Right lobe of liver (tissue), 6 donors: ENCODE data around the gene CLDN19. TPM values are rescaled to one million over a fixed set of nuclear protein-coding genes. Genes with fewer than 3 reads are reported as not detected.

Experiments
- ATAC-seq, 4 donors: fragments of 200-7000 bp; cut with Tn5 transposase; one replicate each; pipeline ENCODE4 v1.9.1; 2020; ENCODE audit warnings: mild to moderate bottlenecking in 4 of 4, moderate library complexity in 4 of 4
- DNase-seq, 3 donors: peaks; one replicate each; pipeline ENCODE4 v3.0.0-alpha.2; 2020
- H3K27ac ChIP-seq, 3 donors: fragments of 200-600 bp; one replicate each; pipeline ENCODE4 v1.8.0; 2022
- H3K27me3 ChIP-seq, 2 donors: fragments of 200-600 bp; one replicate each; pipeline ENCODE4 v1.8.0; 2022
- H3K36me3 ChIP-seq, 4 donors: fragments of 200-600 bp; sonication (generic) in 1 of 4; one replicate each; pipeline versions ENCODE4 v1.5.1 to v1.8.0; 2017 to 2022; ENCODE audit warnings: control low read depth in 1 of 4
- H3K4me1 ChIP-seq, 4 donors: fragments of 200-600 bp; sonication (generic) in 1 of 4; one replicate each; pipeline versions ENCODE4 v1.5.1 to v1.8.0; 2017 to 2022; ENCODE audit warnings: control low read depth in 1 of 4
- H3K4me3 ChIP-seq, 3 donors: fragments of 200-600 bp; one replicate each; pipeline ENCODE4 v1.8.0; 2022
- H3K9me3 ChIP-seq, 4 donors: fragments of 200-600 bp; sonication (generic) in 1 of 4; one replicate each; pipeline versions ENCODE4 v1.5.1 to v1.8.0; 2017 to 2022; ENCODE audit warnings: control low read depth in 1 of 4
- CTCF ChIP-seq, 4 donors: fragments of 200-600 bp in 3 of 4; fragments of 450-650 bp in 1 of 4; IDR thresholded peaks; one replicate each; pipeline versions ENCODE4 v1.5.1 to v1.8.0; 2016 to 2022; ENCODE audit warnings: antibody characterized with exemption in 4 of 4, mild to moderate bottlenecking in 2 of 4
- POLR2A ChIP-seq: fragments of 450-650 bp; IDR thresholded peaks from one replicate; pipeline ENCODE4 v1.6.1; 2017; ENCODE audit warnings: antibody characterized with exemption, mild to moderate bottlenecking
- WGBS: methylation state at CpG from one replicate; pipeline ENCODE4 v1.1.6; 2018; ENCODE audit warnings: low coverage, low lambda C conversion rate; ENCODE audit not compliant: insufficient coverage; ENCODE audit errors: missing lambda C conversion rate; 5-methylcytosine and 5-hydroxymethylcytosine counted together
- intact Hi-C, 2 donors: fragments of 100-400 bp; cut with DNase I; formaldehyde crosslinking; loops; one replicate each; pipeline versions ENCODE4 v1.11.2 to v1.14.1; 2022
- long read RNA-seq: library from polyadenylated mRNA; unstranded; transcript quantifications from one replicate; pipeline ENCODE4 v2.0.0, GENCODE V29; 2019
- total RNA-seq, 6 experiments: library from RNA; depleted of rRNA in 2 of 6; stranded (reverse); fragments of >200 nt in 2 of 6; fragmentation: NEBNext Ultra II Directional in 3 of 6; extraction: Animal tissue kit (Norgen Biotek cat#: 25700) in 3 of 6; gene quantifications; one replicate each; pipeline versions ENCODE4 v1.1.0 to v1.2.4, GENCODE V29; 2016 to 2023
- donor health status: DM: no; HTN: yes; CAD: no.
- donor health status: DM: no; HTN: no; CAD: no.
- donor health status: DM: no; HTN: no; CAD: no.
- donor health status: DM: no; HTN: yes; CAD: no.
- donor health status: DM: no; HTN: yes; CAD: no.

The CLDN19 gene
- total RNA-seq: 1 to 10 TPM in 1 of 6 experiments, not detected in 5; 1.0 TPM
- long read RNA-seq: 0 reads

DNA sequence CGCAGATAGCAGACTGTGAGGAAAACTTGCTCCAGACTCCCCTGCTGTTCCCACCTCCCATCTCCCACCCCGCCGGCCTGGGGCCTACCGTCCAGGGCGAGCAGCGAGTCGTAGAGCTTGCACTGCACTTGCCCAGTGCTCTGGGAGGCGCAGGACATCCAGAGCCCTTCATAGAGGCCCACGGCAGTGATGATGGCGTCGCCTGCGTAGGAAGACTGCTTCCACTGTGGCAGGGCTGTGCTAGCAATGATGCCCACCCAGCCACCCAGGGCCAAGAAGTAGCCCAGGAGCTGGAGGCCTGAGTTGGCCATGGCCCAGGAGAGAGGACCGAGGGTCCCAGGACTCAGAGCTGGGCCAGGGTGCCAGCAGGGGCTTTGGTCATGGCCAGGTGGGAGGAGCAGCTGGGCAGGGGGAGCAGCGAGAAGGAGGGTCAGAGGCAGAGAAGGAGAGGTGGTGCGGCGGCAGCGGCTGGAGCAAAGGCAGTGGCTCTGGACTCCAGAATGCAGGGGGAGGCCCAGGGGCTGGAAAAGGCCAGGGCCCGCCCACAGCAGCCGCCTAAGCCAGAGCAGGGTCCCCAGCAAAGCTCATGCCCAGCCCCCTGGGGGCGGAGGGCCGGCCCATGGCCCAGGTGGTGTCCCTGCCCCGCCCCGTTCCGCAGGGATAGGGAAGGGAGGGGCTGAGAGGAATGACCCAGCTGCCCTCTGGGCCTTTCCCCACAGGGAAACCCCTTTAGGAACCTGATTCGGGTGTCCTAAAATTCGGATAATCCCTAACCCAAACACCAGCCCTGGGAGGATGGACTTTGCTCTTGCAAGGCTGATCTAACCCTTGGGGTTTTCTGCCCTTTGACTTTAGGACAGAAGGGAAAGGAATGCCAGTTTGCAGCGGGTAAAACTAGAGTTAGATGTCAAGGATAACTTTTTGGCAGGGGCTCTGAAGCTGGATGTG is at the start of gene CLDN19:
Gene CLDN19, minus strand, starts transcription at position 484 of the 948 bp plus-strand sequence. Its CDS starts 173 bp downstream, at position 311.
- Histone ChIP-seq H3K27me3 (no peaks in the 10 kb centered on the region), H3K4me3 (no peak within 1 kb of the TSS), H3K27ac (no peak within 1 kb of the TSS), H3K4me1 (peaks cover 0 to 13% (median 0%) of the 10 kb centered on the region in 4 donors), H3K9me3 (no peaks in the 10 kb centered on the region), H3K36me3 (no peaks in the 10 kb centered on the region)
- peak; percentile 5 to 68 (median 48) for ATAC-seq
- DNase-seq: peak in 1 of 3 donors; percentile 22
- TF ChIP-seq CTCF (IDR thresholded peaks at IDR 0.05) (no peak), POLR2A (no peak)
- intact Hi-C loops: loop anchor here in 1 of 2 donors (10.0 kb wide), 1 partner anchor 155 kb away; no protein-coding TSS in a partner anchor
- 61% methylated on average over 12 of the region's 27 CpGs for WGBS

- no peak overlapping the region for H3K27ac ChIP-seq
- intact Hi-C loops: no loop called here
These were observed 48.0 kb upstream of the CLDN19 start for GRCh38 chr1:42788021-42788420.

DNA sequence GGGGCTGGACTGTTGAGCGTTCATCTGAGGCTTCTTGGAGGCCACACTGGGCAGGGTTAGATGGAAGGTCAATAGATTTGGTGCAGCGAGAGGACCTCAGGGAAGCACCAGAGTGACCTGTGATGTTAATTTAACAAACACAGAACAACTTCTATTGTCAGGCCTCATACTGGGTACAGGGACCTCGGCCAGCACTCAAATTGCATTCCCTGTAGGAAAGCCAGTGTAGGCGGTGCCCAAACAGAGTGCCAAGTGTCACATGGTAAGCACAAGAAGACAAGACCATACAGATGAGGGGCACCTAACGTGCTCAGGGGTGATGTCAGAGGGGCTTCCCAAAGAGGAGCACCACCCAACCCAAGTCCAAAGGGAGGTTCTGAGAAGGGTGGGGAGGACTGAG is 46.1 kb upstream of the CLDN19 start:
- no peak for ATAC-seq

More at GRCh38 chr1:42788021-42788420, 48.0 kb upstream of the CLDN19 start:
- WGBS: 88% methylated on average over 1 of the region's 1 CpG
- Histone ChIP-seq H3K9me3 (no peaks in the 10 kb centered on the region), H3K4me1 (peaks cover 0 to 7% (median 0%) of the 10 kb centered on the region in 4 donors), H3K27me3 (no peaks in the 10 kb centered on the region), H3K4me3 (no peak overlapping the region), H3K36me3 (no peaks in the 10 kb centered on the region)
- no peak for ATAC-seq
- TF ChIP-seq POLR2A: no peak
- no peak for TF ChIP-seq CTCF (IDR thresholded peaks at IDR 0.05)
- no peak for DNase-seq

More for the DNA sequence above, 46.1 kb upstream of the CLDN19 start:
- TF ChIP-seq CTCF (IDR thresholded peaks at IDR 0.05) (no peak), POLR2A (no peak)
- no peaks in the 10 kb centered on the region for H3K9me3 ChIP-seq
- no peaks in the 10 kb centered on the region for H3K36me3 ChIP-seq
- DNase-seq: no peak
- WGBS: 84% methylated on average over 5 of the region's 5 CpGs
- intact Hi-C loops: no loop called here
- H3K4me3 ChIP-seq: no peak overlapping the region
- peaks cover 0 to 7% (median 0%) of the 10 kb centered on the region in 4 donors for H3K4me1 ChIP-seq
- no peaks in the 10 kb centered on the region for H3K27me3 ChIP-seq
- no peak overlapping the region for H3K27ac ChIP-seq
